ENCODE measurements around the gene RNASEH2C. TPM values are rescaled to one million over a fixed set of nuclear protein-coding genes. Genes with fewer than 3 reads are reported as not detected.
"Not testable (repeated sequence)": the region's sequence is repeated elsewhere in the genome, so short reads cannot be mapped to it uniquely, and the experiment has no call there.

The RNASEH2C gene
- total and polyA plus RNA-seq, 12 donors = 34.1 to 123 (median 45.6) TPM

DNA sequence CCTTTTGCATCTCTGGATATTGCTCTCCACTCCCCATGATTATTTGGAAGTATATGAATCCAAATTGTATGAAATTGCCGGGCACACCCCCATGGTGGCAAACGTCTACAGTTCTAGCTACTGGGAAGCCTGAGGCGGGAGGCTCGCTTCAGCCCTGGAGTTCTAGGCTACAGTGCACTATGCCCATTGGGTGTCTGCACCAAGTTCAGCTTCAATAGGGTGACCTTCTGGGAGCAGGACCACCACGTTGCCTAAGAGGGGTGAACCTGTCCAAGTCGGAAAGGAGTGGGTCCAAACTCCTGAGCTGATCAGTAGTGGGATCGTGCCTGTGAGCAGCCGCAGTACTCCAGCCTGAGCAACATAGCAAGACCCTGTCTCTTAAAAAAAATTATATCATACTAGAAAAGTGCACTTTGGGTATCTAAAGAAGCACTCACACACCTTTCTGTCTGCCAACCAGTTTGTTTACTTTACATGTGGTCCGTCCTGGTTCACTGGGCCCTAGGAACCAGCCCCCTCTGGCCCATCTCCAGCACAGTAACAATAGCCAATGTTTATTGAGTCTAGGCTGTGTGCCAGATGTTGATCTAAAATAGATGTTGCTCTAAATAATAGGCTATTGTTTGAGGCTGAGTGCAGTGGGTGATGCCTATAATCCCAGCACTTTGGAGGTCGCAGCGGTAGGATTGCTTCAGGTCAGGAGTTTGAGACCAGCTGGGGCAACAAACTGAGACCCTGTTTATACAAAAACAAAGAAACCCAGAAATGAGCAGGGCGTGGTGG, 24.9 kb downstream of the RNASEH2C start:
- peak; percentile 41 to 77 for DNase-seq
- WGBS, 2 donors = 71 to 73% methylated on average over 12 of the region's 12 CpGs

DNA sequence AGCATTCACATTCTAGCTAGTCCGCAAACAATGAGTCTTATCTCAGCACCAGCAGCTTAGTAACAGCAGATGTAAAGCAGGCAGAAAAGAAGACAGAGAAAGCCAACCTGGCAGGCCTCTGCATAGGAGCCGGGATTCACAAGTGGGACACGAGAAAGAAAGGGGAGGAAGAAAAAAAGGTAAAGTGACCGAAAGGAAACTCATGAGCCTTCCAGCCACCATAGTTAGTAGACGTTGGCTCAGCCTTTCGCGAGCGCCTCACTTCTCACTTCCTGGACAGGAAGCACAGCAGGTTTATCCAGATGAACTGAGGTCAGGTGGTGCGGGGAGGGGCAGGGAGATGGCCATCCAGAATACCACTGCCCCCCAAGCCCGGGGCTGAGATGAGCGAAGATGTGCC, 28.2 kb downstream of the RNASEH2C start:
- no peaks in the 10 kb centered on the region for H3K27me3 ChIP-seq
- no peak overlapping the region for H3K4me3 ChIP-seq
- WGBS, 2 donors = 51 to 70% methylated on average over 11 of the region's 11 CpGs
- intact Hi-C loops (cut with DNase I) = loop anchor here in 1 of 10 donors (10.0 kb wide), 1 partner anchor 58 kb away; the partner anchor contains the start of gene SIPA1
- TF ChIP-seq, protein P1, sequence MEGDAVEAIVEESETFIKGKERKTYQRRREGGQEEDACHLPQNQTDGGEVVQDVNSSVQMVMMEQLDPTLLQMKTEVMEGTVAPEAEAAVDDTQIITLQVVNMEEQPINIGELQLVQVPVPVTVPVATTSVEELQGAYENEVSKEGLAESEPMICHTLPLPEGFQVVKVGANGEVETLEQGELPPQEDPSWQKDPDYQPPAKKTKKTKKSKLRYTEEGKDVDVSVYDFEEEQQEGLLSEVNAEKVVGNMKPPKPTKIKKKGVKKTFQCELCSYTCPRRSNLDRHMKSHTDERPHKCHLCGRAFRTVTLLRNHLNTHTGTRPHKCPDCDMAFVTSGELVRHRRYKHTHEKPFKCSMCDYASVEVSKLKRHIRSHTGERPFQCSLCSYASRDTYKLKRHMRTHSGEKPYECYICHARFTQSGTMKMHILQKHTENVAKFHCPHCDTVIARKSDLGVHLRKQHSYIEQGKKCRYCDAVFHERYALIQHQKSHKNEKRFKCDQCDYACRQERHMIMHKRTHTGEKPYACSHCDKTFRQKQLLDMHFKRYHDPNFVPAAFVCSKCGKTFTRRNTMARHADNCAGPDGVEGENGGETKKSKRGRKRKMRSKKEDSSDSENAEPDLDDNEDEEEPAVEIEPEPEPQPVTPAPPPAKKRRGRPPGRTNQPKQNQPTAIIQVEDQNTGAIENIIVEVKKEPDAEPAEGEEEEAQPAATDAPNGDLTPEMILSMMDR (IDR thresholded peaks at IDR 0.05) = no peak
- H3K27ac ChIP-seq = no peak overlapping the region
- ATAC-seq (no peak), DNase-seq (no peak)
- H3K36me3 ChIP-seq = no peaks in the 10 kb centered on the region
- peaks cover 0 to 29% (median 12%) of the 10 kb centered on the region in 9 donors for H3K4me1 ChIP-seq
- no peaks in the 10 kb centered on the region for H3K9me3 ChIP-seq

More for the DNA sequence above, 24.9 kb downstream of the RNASEH2C start:
- ATAC-seq = peak; percentile 61 to 89 (median 76)
- peak overlapping the region in 6 of 10 donors; percentile 28 to 70 (median 59) for H3K27ac ChIP-seq
- no peaks in the 10 kb centered on the region for H3K9me3 ChIP-seq
- TF ChIP-seq, protein P1 (IDR thresholded peaks at IDR 0.05) = no peak
- intact Hi-C loops (cut with DNase I) = loop anchor here in 2 of 10 donors (5.0 to 10.0 kb wide), 2 partner anchors 33 to 61 kb away; partner anchors contain the start of genes RELA (in 1 of the 2) and SIPA1 (in 1 of the 2)
- no peaks in the 10 kb centered on the region for H3K36me3 ChIP-seq
- peaks cover 0 to 29% (median 12%) of the 10 kb centered on the region in 9 donors for H3K4me1 ChIP-seq
- H3K27me3 ChIP-seq = no peaks in the 10 kb centered on the region
- no peak overlapping the region for H3K4me3 ChIP-seq

DNA sequence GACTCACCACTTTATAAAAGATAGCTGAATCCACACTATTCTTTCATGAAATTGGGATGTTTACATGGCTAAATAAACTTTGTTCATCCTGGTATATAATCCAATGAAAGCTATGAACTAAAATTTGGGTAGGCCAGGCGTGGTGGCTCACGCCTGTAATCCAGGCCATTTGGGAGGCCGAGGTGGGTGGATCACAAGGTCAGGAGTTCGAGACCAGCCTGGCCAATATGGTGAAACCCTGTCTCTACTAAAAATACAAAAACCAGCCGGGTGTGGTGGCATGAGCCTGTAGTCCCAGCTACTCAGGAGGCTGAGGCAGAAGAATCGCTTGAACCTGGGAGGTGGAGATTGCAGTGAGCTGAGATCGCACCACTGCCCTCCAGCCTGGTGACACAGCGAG, 28.8 kb downstream of the RNASEH2C start:
- not testable (repeated sequence) for H3K27ac ChIP-seq, ATAC-seq, H3K36me3 ChIP-seq, H3K9me3 ChIP-seq, H3K27me3 ChIP-seq, H3K4me3 ChIP-seq, DNase-seq
- WGBS, 2 donors = 94 to 95% methylated on average over 8 of the region's 8 CpGs
- intact Hi-C loops (cut with DNase I) = loop anchor here in 1 of 10 donors (10.0 kb wide), 1 partner anchor 57 kb away; the partner anchor contains the start of gene SIPA1
- peaks cover 0 to 29% (median 12%) of the 10 kb centered on the region in 9 donors for H3K4me1 ChIP-seq

DNA sequence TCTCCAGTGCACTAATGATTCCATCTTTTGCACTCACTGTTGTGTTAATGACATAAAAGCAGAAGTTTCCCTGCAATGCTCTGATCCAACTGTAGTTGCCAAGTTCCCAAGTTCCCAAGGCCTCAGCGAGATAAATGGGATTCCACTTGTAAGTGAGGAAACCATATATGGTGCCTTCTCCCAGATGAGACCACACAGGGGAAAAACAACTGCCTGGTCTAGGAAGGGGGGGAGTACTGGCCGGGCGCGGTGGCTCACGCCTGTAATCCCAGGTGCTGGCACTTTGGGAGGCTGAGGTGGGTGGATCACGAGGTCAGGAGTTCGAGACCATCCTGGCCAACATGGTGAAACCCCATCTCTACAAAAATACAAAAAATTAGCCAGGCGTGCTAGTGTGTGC, 34.6 kb downstream of the RNASEH2C start:
- Histone ChIP-seq H3K27me3 (no peaks in the 10 kb centered on the region), H3K4me1 (peaks cover 0 to 5% (median 0%) of the 10 kb centered on the region in 9 donors), H3K4me3 (no peak overlapping the region), H3K36me3 (no peaks in the 10 kb centered on the region), H3K27ac (peak overlapping the region in 2 of 10 donors; percentile 14 to 43), H3K9me3 (no peaks in the 10 kb centered on the region)
- ATAC-seq = peak in 6 of 8 donors; percentile 45 to 75 (median 66)
- DNase-seq = no peak
- intact Hi-C loops (cut with DNase I) = no loop called here
- TF ChIP-seq, protein P1 (IDR thresholded peaks at IDR 0.05) = no peak
- whole genome bisulfite sequencing, 2 donors = 57 to 69% methylated on average over 8 of the region's 8 CpGs

DNA sequence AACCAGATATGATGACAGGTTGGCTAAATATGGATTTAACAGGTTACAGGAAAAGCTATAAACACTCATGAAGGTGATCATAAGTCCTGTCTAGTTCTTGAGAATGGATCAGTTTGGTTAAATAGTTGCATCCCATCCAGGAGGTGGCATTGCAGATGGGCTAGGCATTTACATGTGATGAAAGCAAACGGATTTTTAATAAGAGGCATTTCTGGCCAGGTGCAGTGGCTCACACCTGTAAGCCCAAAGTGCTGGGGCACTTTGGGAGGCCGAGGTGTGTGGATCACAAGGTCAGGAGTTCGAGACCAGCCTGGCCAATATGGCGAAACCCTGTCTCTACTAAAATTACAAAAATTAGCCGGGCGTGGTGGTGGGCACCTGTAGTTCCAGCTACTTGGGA, 37.1 kb downstream of the RNASEH2C start:
- intact Hi-C loops (cut with DNase I); DNase-seq; H3K27me3 ChIP-seq; H3K27ac ChIP-seq; H3K4me3 ChIP-seq; H3K36me3 ChIP-seq; H3K9me3 ChIP-seq; H3K4me1 ChIP-seq; ATAC-seq: not testable (repeated sequence)
- 86 to 87% methylated on average over 6 of the region's 6 CpGs for WGBS, 2 donors

Data from heart right ventricle (tissue), 16 donors.